SU-DHL-6 (cell line): ENCODE data around the gene ASAP2.

Experiments
- CTCF ChIP-seq: fragments of 200-600 bp; sonication (generic); IDR thresholded peaks from one replicate; pipeline ENCODE4 v1.5.1; 2017; ENCODE audit warnings: antibody characterized with exemption, mild to moderate bottlenecking, low read length, moderate library complexity; ENCODE audit not compliant: insufficient read depth, poor library complexity, severe bottlenecking
- EZH2phosphoT487 ChIP-seq: fragments of 200-600 bp; sonication (generic), shearing (Covaris generic); conservative IDR thresholded peaks from 2 replicates; pipeline ENCODE4 v1.6.1; 2018; ENCODE audit warnings: mild to moderate bottlenecking, antibody characterized with exemption, low read length, moderate library complexity, mixed read lengths

DNA sequence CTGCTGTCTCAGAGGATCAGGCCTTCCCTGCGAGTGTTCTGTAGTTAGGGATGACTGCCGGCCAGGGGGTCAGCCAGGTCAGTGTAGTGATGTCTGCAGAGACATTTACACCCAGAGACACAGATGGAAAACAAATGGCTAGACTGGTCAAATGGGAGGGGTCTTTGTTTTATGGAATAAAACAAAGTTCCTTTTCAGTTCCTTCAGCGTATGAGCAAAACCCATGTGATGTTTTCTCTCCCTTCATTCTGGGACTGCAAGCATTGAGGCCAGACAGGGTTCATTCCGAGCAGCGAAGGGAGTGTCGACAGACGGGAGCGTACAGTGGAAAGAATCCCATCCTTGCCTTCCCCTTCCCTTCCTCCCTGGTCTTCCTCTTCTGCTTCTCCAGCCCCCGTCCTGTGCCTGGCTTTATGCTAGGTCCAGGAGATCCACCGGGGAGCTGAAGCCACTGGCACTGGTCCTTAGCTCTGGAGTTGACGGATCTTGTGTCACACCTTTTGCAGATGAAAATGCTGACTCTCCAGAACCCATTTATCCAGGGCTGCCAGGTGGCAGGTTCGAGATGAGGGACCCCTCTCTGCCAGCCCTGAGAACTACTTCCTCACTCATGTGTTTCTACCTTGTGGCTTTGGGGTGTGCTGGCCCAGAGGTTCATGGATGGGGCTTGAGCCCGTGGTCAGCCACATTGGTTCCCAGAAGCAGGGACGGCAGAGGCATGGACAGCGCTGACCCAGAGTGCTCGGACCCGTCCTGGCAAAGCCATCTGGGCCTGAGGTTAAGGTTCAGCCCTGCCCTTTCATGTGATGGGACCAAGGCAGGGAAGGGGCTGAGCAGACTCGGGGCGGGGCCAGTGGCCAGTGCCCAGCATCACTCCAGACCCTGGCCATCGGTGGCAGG is 192.5 kb downstream of the ASAP2 start:
- no peak for TF ChIP-seq CTCF
- no peak for TF ChIP-seq EZH2phosphoT487
